Endothelial cell of umbilical vein (primary cell): Measurements from ENCODE around the gene GAS7. TPM values are rescaled to one million over a fixed set of nuclear protein-coding genes. Genes with fewer than 3 reads are reported as not detected.

Source experiments
- BruUV-seq: library from RNA; stranded (reverse); fragments of 400-500 nt; replicated peaks from 2 replicates; lab custom pipeline; 2021; lab: Mats Ljungman, UMichigan
- CTCF ChIA-PET: fragments of 300-600, 350-600 bp; sonication (Branson Sonifier 250); formaldehyde crosslinking; loops from one replicate; lab custom pipeline; 2021; ENCODE audit warnings: antibody characterized with exemption, inconsistent platforms; lab: Charles Lee
- POLR2A ChIA-PET: fragments of 300-600, 350-600 bp; sonication (Branson Sonifier 250); formaldehyde crosslinking; loops from one replicate; lab custom pipeline; 2021; ENCODE audit warnings: antibody characterized with exemption, inconsistent platforms; lab: Charles Lee
- DNase-seq: peaks from one replicate; pipeline ENCODE4 v3.0.0-alpha.2; 2011; ENCODE audit warnings: low read depth, low spot score
- FAIRE-seq: peaks from 2 replicates; lab custom pipeline; 2011; peaks lifted over from hg19 to GRCh38; lab: Jason Lieb, UNC
- H2AFZ ChIP-seq: 2 replicates; pipeline ENCODE4 v1.6.0; 2012; ENCODE audit warnings: low read depth, low read length, control low read depth, inconsistent platforms
- H3K27ac ChIP-seq: 2 replicates; pipeline ENCODE4 v1.5.1; 2011; ENCODE audit warnings: low read depth, mild to moderate bottlenecking, control low read depth, low read length, moderate library complexity; ENCODE audit not compliant: insufficient read depth
- H3K27me3 ChIP-seq, 2 experiments: 2 replicates each; pipeline versions ENCODE4 v1.6.0 to v1.6.1; 2011; ENCODE audit warnings: low read length in 2 of 2, mixed read lengths in 1 of 2; ENCODE audit not compliant: control insufficient read depth in 2 of 2, insufficient read depth in 2 of 2
- H3K36me3 ChIP-seq, 2 experiments: 2 replicates in 1 of 2; 3 replicates in 1 of 2; pipeline ENCODE4 v1.5.1; 2011; ENCODE audit warnings: low read length in 2 of 2, mild to moderate bottlenecking in 1 of 2, moderate library complexity in 1 of 2; ENCODE audit not compliant: control insufficient read depth in 2 of 2, insufficient read depth in 2 of 2; ENCODE audit errors: extremely low read depth in 1 of 2
- H3K4me1 ChIP-seq: 3 replicates; pipeline ENCODE4 v1.5.1; 2011; ENCODE audit warnings: mild to moderate bottlenecking, low read length; ENCODE audit not compliant: control insufficient read depth, insufficient read depth; ENCODE audit errors: extremely low read depth
- H3K4me2 ChIP-seq: 2 replicates; pipeline ENCODE4 v1.6.1; 2011; ENCODE audit warnings: low read length, control low read depth, mixed read lengths; ENCODE audit not compliant: insufficient read depth
- H3K4me3 ChIP-seq, 3 experiments: fragments of 200-600 bp in 1 of 3; sonication (generic), shearing (Covaris generic) in 1 of 3; replicated peaks in 1 of 3; 2 replicates each; pipeline ENCODE4 v1.5.1; 2011 to 2016; ENCODE audit warnings: control low read depth in 3 of 3, low read length in 3 of 3, mild to moderate bottlenecking in 2 of 3, inconsistent platforms in 1 of 3, low read depth in 1 of 3, moderate library complexity in 1 of 3; ENCODE audit not compliant: insufficient read depth in 1 of 3
- H3K79me2 ChIP-seq: 2 replicates; pipeline ENCODE4 v1.6.0; 2012; ENCODE audit warnings: low read length, inconsistent platforms; ENCODE audit not compliant: control insufficient read depth, insufficient read depth
- H3K9ac ChIP-seq: replicated peaks from 2 replicates; pipeline ENCODE3; 2011; ENCODE audit warnings: low read length, control low read depth; ENCODE audit not compliant: insufficient read depth; ENCODE audit errors: extremely low read depth
- H3K9me1 ChIP-seq: replicated peaks from 3 replicates; pipeline ENCODE4 v1.6.0; 2011; ENCODE audit warnings: mild to moderate bottlenecking, low read length; ENCODE audit not compliant: control insufficient read depth, insufficient read depth; ENCODE audit errors: extremely low read depth
- H3K9me3 ChIP-seq: replicated peaks from 2 replicates; pipeline ENCODE4 v1.5.1; 2012; ENCODE audit warnings: low read length, inconsistent platforms; ENCODE audit not compliant: control insufficient read depth, insufficient read depth
- H4K20me1 ChIP-seq: replicated peaks from 2 replicates; pipeline ENCODE3; 2011; ENCODE audit warnings: mild to moderate bottlenecking, low read length; ENCODE audit not compliant: control insufficient read depth, insufficient read depth; ENCODE audit errors: extremely low read depth
- CTCF ChIP-seq, 2 donors: IDR thresholded peaks; 1 replicate in 1 of 2; 2 replicates in 1 of 2; pipeline ENCODE4 v1.5.1; 2011; ENCODE audit warnings: low read length in 2 of 2, mild to moderate bottlenecking in 2 of 2, moderate library complexity in 2 of 2, control low read depth in 1 of 2, inconsistent platforms in 1 of 2, low read depth in 1 of 2; ENCODE audit not compliant: insufficient read depth in 1 of 2; ENCODE audit errors: extremely low read depth in 1 of 2
- EZH2 ChIP-seq: IDR thresholded peaks from 2 replicates; pipeline ENCODE4 v1.6.1; 2012; ENCODE audit warnings: borderline replicate concordance, low read depth, mild to moderate bottlenecking, moderate library complexity, low read length, inconsistent platforms; ENCODE audit not compliant: severe bottlenecking
- FOS ChIP-seq: IDR thresholded peaks from 2 replicates; pipeline ENCODE4 v1.6.1; 2011; ENCODE audit warnings: mild to moderate bottlenecking, low read length, moderate library complexity, borderline replicate concordance; ENCODE audit not compliant: insufficient read depth
- GATA2 ChIP-seq: IDR thresholded peaks from 2 replicates; pipeline ENCODE4 v1.7.0; 2011; ENCODE audit warnings: low read depth, mild to moderate bottlenecking, moderate library complexity, mixed read lengths, low read length; ENCODE audit not compliant: insufficient read length, insufficient read depth
- JUN ChIP-seq: IDR thresholded peaks from 2 replicates; pipeline ENCODE4 v1.6.1; 2011; ENCODE audit warnings: borderline replicate concordance, low read depth; ENCODE audit not compliant: insufficient read length, insufficient read depth
- MAX ChIP-seq: IDR thresholded peaks from 2 replicates; pipeline ENCODE4 v1.6.1; 2011; ENCODE audit not compliant: insufficient read depth, insufficient read length
- MYC ChIP-seq: IDR thresholded peaks from one replicate; pipeline ENCODE4 v1.6.1; 2011; ENCODE audit warnings: mild to moderate bottlenecking, low read depth, low read length
- POLR2A ChIP-seq: IDR thresholded peaks from 2 replicates; pipeline ENCODE4 v1.6.1; 2012; ENCODE audit warnings: low read depth, mild to moderate bottlenecking, control low read depth, low read length
- POLR2AphosphoS5 ChIP-seq: IDR thresholded peaks from 2 replicates; pipeline ENCODE4 v1.6.1; 2012; ENCODE audit warnings: low read depth, mild to moderate bottlenecking, control low read depth, low read length, moderate library complexity; ENCODE audit not compliant: insufficient read depth
- dilution Hi-C: fragments of 300-500 bp; cut with MboI; formaldehyde crosslinking; loops from one replicate; pipeline ENCODE4 v1.15.0; 2019; ENCODE audit warnings: low sequenced_read_pairs; ENCODE audit not compliant: extremely low pct_ligation_motif_present
- intact Hi-C: fragments of 100-400 bp; cut with micrococcal nuclease; formaldehyde crosslinking; loops from one replicate; pipeline ENCODE4 v1.10.0; 2022
- polyA plus RNA-seq, 4 experiments: library from polyadenylated mRNA; depleted of rRNA in 3 of 4; stranded (reverse) in 3 of 4; unstranded in 1 of 4; fragments of >200 nt; gene quantifications; 2 replicates each; pipeline versions ENCODE4 v1.2.1 to v1.2.3, GENCODE V29; 2011 to 2012; ENCODE audit warnings: missing spikeins in 1 of 4
- total RNA-seq: library from RNA; stranded (reverse); gene quantifications from 2 replicates; pipeline ENCODE4 v1.2.3, GENCODE V29; 2021

GAS7 gene
- total and polyA plus RNA-seq, 2 donors (not counting 3 experiments of a cell fraction or from before 2014, with no cell fraction given) = not detected

- BruUV-seq = no TSS peak
- TF ChIP-seq FOS (no peak), CTCF (IDR thresholded peaks at IDR 0.05; ENCODE audit: extremely low read depth in 1 of 2, insufficient read depth in 1 of 2, low read depth in 1 of 2, low read length in 2 of 2) (no peak), MAX (no peak), JUN (no peak), POLR2AphosphoS5 (no peak), MYC (no peak), EZH2 (no peak), POLR2A (no peak), GATA2 (no peak)
- DNase-seq (no peak), FAIRE-seq (no peak)
- H3K79me2 ChIP-seq = no peaks in the 10 kb centered on the region
- peaks cover 11% of the 10 kb centered on the region for H3K9me3 ChIP-seq
- H3K4me2 ChIP-seq = no peak overlapping the region
- no peaks in the 10 kb centered on the region for H3K27me3 ChIP-seq
- H3K36me3 ChIP-seq = no peaks in the 10 kb centered on the region
- no peak overlapping the region for H3K4me3 ChIP-seq
- intact Hi-C loops (no loop called here), dilution Hi-C loops (no loop called here)
- H3K9me1 ChIP-seq = no peaks in the 10 kb centered on the region
- no peak overlapping the region for H3K9ac ChIP-seq
- H3K4me1 ChIP-seq = no peaks in the 10 kb centered on the region
- CTCF ChIA-PET = no interaction called here
- no peak overlapping the region for H2AFZ ChIP-seq
- no peaks in the 10 kb centered on the region for H4K20me1 ChIP-seq
- POLR2A ChIA-PET = no interaction called here
- no peak overlapping the region for H3K27ac ChIP-seq
Measured at GRCh38 chr17:10010752-10011151, 187.7 kb downstream of the GAS7 start.
